ENCODE data around the gene PLOD3.

Gene PLOD3

GRCh38 chr7:101159696-101160674 lies 57.4 kb downstream of the PLOD3 start:
- Mint-ChIP-seq H3K36me3 (peaks cover 3% of the 10 kb centered on the region), H3K4me3 (no peak overlapping the region), H3K9me3 (no peaks in the 10 kb centered on the region), H3K27me3 (peaks cover 3% of the 10 kb centered on the region), H3K4me1 (peaks cover 16% of the 10 kb centered on the region), H3K27ac (no peak overlapping the region)

- Mint-ChIP-seq H3K36me3 (peaks cover 3% of the 10 kb centered on the region), H3K4me3 (no peak overlapping the region), H3K4me1 (peaks cover 13% of the 10 kb centered on the region), H3K27me3 (peaks cover 1% of the 10 kb centered on the region), H3K9me3 (no peaks in the 10 kb centered on the region), H3K27ac (peak overlapping the region; percentile 51)
Observed at GRCh38 chr7:101156866-101157589, 60.4 kb downstream of the PLOD3 start.

- no peaks in the 10 kb centered on the region for H3K9me3 Mint-ChIP-seq
- H3K4me3 Mint-ChIP-seq: no peak overlapping the region
- H3K4me1 Mint-ChIP-seq: peaks cover 13% of the 10 kb centered on the region
- H3K36me3 Mint-ChIP-seq: peaks cover 3% of the 10 kb centered on the region
- H3K27me3 Mint-ChIP-seq: no peaks in the 10 kb centered on the region
- H3K27ac Mint-ChIP-seq: no peak overlapping the region
Observed at GRCh38 chr7:101156277-101156676, 61.1 kb downstream of the PLOD3 start.

Data from activated naive CD4-positive, alpha-beta T cell treated with anti-CD3 and anti-CD28 coated beads, Interleukin-2, amount 50 U/mL, for 24 hours (primary cell).